ENCODE measurements around the gene ADCY3. TPM values are rescaled to one million over a fixed set of nuclear protein-coding genes. Genes with fewer than 3 reads are reported as not detected.

The ADCY3 gene
- total and polyA plus RNA-seq, 7 experiments from 2014 or later: 2.0 to 44.7 (median 5.1) TPM

- Mint-ChIP-seq H3K27me3 (no peaks in the 10 kb centered on the region), H3K9me3 (no peaks in the 10 kb centered on the region), H3K4me3 (no peak overlapping the region), H3K36me3 (peaks cover 0 to 35% (median 15%) of the 10 kb centered on the region in 5 donors), H3K4me1 (peaks cover 0 to 8% (median 6%) of the 10 kb centered on the region in 7 donors), H3K27ac (peak overlapping the region in 4 of 9 donors; percentile 6 to 48 (median 28))
- POLR2A ChIA-PET: no interaction called here
- ATAC-seq (no peak), DNase-seq (no peak)
- H3K27ac ChIP-seq (ENCODE audit: low read depth, low read length): no peak overlapping the region
- H3K4me1 ChIP-seq (ENCODE audit: control insufficient read depth in 2 of 2, insufficient read depth in 2 of 2, low read length in 2 of 2): no peaks in the 10 kb centered on the region
- H3K9me3 ChIP-seq (ENCODE audit: control insufficient read depth in 2 of 3, low read length in 3 of 3): no peaks in the 10 kb centered on the region
- H3K36me3 ChIP-seq (ENCODE audit: control insufficient read depth in 2 of 3, insufficient read depth in 3 of 3, low read length in 3 of 3): peaks cover 0 to 24% (median 0%) of the 10 kb centered on the region in 3 experiments
- CTCF ChIA-PET: no interaction called here
- intact Hi-C loops (cut with micrococcal nuclease): no loop called here
- H3K27me3 ChIP-seq (ENCODE audit: control insufficient read depth in 2 of 2, insufficient read depth in 2 of 2, low read length in 2 of 2): no peaks in the 10 kb centered on the region
- no peak overlapping the region for H3K4me3 ChIP-seq (ENCODE audit: low read length)
Observed at GRCh38 chr2:24771061-24771460, 149.0 kb downstream of the ADCY3 start.

Other genes with a start within 250 kb of the ADCY3 start
- 10 to 100 TPM; 14.3 to 31.5 (median 17.1) TPM for gene PTRHD1, start 126.8 kb downstream of the ADCY3 start, total RNA-seq
- 10 to 100 TPM; 25.0 to 40.8 TPM for gene PTRHD1, start 126.8 kb downstream of the ADCY3 start, polyA plus RNA-seq
- gene CENPO, start 126.8 kb downstream of the ADCY3 start, total RNA-seq: 10 to 100 TPM in 1 of 5 experiments, 1 to 10 TPM in 4; 3.6 to 36.6 (median 6.0) TPM
- 1 to 10 TPM; 1.8 to 3.8 TPM for gene CENPO, start 126.8 kb downstream of the ADCY3 start, polyA plus RNA-seq
- gene DNAJC27, start 51.7 kb upstream of the ADCY3 start, total RNA-seq: 10 to 100 TPM in 4 of 5 experiments, 1 to 10 TPM in 1; 5.9 to 22.0 (median 18.1) TPM
- 1 to 10 TPM; 3.0 to 6.2 TPM for gene DNAJC27, start 51.7 kb upstream of the ADCY3 start, polyA plus RNA-seq
- under 1 TPM in 3 of 5 experiments, not detected in 2; 0.05 to 0.08 (median 0.07) TPM for gene EFR3B, start 121.8 kb upstream of the ADCY3 start, total RNA-seq
- under 1 TPM in 1 of 2 donors, not detected in 1; 0.10 TPM for gene EFR3B, start 121.8 kb upstream of the ADCY3 start, polyA plus RNA-seq
- 1 to 10 TPM; 3.5 to 7.7 (median 4.2) TPM for gene POMC, start 248.3 kb upstream of the ADCY3 start, total RNA-seq
- 10 to 100 TPM in 1 of 2 donors, 1 to 10 TPM in 1; 7.9 to 10.1 TPM for gene POMC, start 248.3 kb upstream of the ADCY3 start, polyA plus RNA-seq